Lung (tissue), 12 donors: Measurements from ENCODE around the gene ZDHHC1. TPM values are rescaled to one million over a fixed set of nuclear protein-coding genes. Genes with fewer than 3 reads are reported as not detected.

Source experiments
- ATAC-seq: fragments of 200-7000 bp; cut with Tn5 transposase; one replicate; pipeline ENCODE4 v1.9.1; 2020; ENCODE audit warnings: moderate number of reproducible peaks; ENCODE audit not compliant: insufficient read depth, low FRiP score
- DNase-seq, 3 donors: peaks; one replicate each; pipeline ENCODE4 v3.0.0-alpha.2; 2013 to 2017
- H3K27ac ChIP-seq, 2 donors: one replicate each; pipeline ENCODE4 v1.5.1; 2013; ENCODE audit warnings: mild to moderate bottlenecking in 2 of 2, moderate library complexity in 2 of 2, control low read depth in 1 of 2, inconsistent platforms in 1 of 2, low read depth in 1 of 2, low read length in 1 of 2
- H3K27me3 ChIP-seq, 3 donors: one replicate each; pipeline ENCODE4 v1.5.1; 2013; ENCODE audit warnings: low read length in 2 of 3; ENCODE audit not compliant: control insufficient read depth in 3 of 3, insufficient read depth in 3 of 3
- H3K36me3 ChIP-seq, 4 donors: one replicate each; pipeline ENCODE4 v1.5.1; 2013; ENCODE audit warnings: low read length in 4 of 4, mild to moderate bottlenecking in 1 of 4, moderate library complexity in 1 of 4; ENCODE audit not compliant: control insufficient read depth in 4 of 4, insufficient read depth in 4 of 4
- H3K4me1 ChIP-seq, 5 donors: one replicate each; pipeline ENCODE4 v1.5.1; 2013; ENCODE audit warnings: low read length in 5 of 5, mild to moderate bottlenecking in 2 of 5, moderate library complexity in 1 of 5; ENCODE audit not compliant: control insufficient read depth in 5 of 5, insufficient read depth in 5 of 5
- H3K4me3 ChIP-seq: one replicate; pipeline ENCODE4 v1.5.1; 2013; ENCODE audit warnings: mild to moderate bottlenecking, control low read depth, moderate library complexity
- H3K9ac ChIP-seq, 2 donors: one replicate each; pipeline ENCODE4 v1.5.1; 2013; ENCODE audit warnings: low read length in 2 of 2, control low read depth in 1 of 2; ENCODE audit not compliant: insufficient read depth in 1 of 2
- H3K9me3 ChIP-seq, 4 donors: one replicate each; pipeline ENCODE4 v1.5.1; 2013; ENCODE audit warnings: low read length in 3 of 4, mild to moderate bottlenecking in 1 of 4, moderate library complexity in 1 of 4; ENCODE audit not compliant: control insufficient read depth in 4 of 4, insufficient read depth in 3 of 4
- WGBS, 2 donors: extraction: QIAGEN DNeasy Blood & Tissue Kit; methylation state at CpG; one replicate each; pipeline ENCODE4 v1.1.7; 2013; 5-methylcytosine and 5-hydroxymethylcytosine counted together
- polyA plus RNA-seq, 2 donors: library from polyadenylated mRNA; stranded (reverse); fragments of 200-250 nt; gene quantifications; one replicate each; pipeline ENCODE4 v1.2.1, GENCODE V29; 2013
- total RNA-seq, 2 donors: library from RNA; depleted of rRNA in 1 of 2; stranded (reverse); fragments of >200 nt in 1 of 2; gene quantifications; one replicate each; pipeline ENCODE4 v1.2.1, GENCODE V29; 2014 to 2021
- TF ChIP-seq, protein P1 (sequence below): IDR thresholded peaks from 2 replicates; pipeline ENCODE4 v1.5.1; 2012; ENCODE audit warnings: mild to moderate bottlenecking; ENCODE audit errors: control extremely low read depth, extremely low read depth
- donor health status: control.
- donor health status: control.
- donor health status: Bipolar disorder and iron deficiency.
- donor health status: healthy.
- donor health status: DM: yes; HTN: yes; CAD: no.

ZDHHC1 gene
- total and polyA plus RNA-seq, 4 donors, result 10.9 to 31.8 (median 21.2) TPM

DNA sequence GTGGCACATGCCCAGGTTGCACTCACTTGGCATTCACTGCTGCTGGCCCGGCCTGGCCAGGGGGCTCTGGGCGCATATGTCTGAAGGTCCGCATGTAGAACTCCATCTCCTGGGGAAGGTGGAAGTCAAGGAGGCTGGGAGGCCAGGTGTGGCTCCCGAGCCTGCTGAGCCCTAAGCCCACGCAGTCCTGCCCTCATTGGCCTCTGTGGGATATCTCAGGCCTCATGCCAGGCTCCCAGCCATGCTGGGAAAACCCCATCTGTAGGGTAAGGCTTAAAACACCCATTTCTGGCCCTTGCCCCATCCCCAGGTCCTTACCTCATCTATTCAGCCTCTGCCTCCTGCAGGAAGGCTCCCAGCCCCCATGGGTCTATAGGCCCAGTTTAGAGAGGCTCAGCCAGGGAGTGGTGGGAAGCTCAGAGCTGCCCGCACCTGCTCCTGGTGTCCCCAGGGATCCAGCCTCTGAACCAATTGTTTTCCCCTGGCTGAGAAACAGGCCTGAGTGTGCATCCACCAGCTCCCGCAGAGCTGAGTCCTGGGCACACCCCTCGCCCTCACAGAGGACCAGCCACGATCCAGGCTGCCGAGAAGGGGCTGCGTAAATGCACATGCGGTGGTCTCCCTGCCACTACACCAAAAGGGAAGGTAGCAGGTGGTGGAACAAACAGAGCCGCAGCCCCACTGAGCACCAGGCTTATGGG lies 20.7 kb downstream of the ZDHHC1 start:
- WGBS, 2 donors, result 84 to 93% methylated on average over 13 of the region's 13 CpGs
- no peaks in the 10 kb centered on the region for H3K9me3 ChIP-seq
- peaks cover 0 to 9% (median 4%) of the 10 kb centered on the region in 3 donors for H3K27me3 ChIP-seq
- no peaks in the 10 kb centered on the region for H3K36me3 ChIP-seq
- DNase-seq (no peak), ATAC-seq (no peak)
- H3K9ac ChIP-seq, result no peak overlapping the region
- peak overlapping the region in 1 of 2 donors; percentile 42 for H3K27ac ChIP-seq
- H3K4me3 ChIP-seq, result no peak overlapping the region
- TF ChIP-seq, protein P1, sequence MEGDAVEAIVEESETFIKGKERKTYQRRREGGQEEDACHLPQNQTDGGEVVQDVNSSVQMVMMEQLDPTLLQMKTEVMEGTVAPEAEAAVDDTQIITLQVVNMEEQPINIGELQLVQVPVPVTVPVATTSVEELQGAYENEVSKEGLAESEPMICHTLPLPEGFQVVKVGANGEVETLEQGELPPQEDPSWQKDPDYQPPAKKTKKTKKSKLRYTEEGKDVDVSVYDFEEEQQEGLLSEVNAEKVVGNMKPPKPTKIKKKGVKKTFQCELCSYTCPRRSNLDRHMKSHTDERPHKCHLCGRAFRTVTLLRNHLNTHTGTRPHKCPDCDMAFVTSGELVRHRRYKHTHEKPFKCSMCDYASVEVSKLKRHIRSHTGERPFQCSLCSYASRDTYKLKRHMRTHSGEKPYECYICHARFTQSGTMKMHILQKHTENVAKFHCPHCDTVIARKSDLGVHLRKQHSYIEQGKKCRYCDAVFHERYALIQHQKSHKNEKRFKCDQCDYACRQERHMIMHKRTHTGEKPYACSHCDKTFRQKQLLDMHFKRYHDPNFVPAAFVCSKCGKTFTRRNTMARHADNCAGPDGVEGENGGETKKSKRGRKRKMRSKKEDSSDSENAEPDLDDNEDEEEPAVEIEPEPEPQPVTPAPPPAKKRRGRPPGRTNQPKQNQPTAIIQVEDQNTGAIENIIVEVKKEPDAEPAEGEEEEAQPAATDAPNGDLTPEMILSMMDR, result no peak
- peaks cover 0 to 57% (median 30%) of the 10 kb centered on the region in 5 donors for H3K4me1 ChIP-seq

DNA sequence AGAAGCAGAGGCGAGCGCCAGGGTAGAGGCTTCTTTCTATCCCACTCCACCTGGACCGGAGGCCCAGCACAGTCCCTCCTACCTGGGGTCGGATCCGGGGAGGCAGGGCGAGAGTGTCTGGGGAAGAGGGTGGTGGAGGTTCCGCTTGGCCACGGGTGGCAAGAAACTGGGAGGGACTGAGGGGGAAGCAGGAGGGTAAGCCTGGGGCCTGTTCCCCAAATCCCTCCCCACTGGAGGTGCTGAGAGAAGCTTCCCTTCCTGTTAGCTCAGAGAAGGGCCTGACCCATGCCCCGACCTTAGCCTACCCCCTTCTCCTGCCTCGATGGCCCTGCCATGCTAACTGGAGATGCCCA lies 21.2 kb downstream of the ZDHHC1 start:
- TF ChIP-seq, protein P1, result no peak
- H3K36me3 ChIP-seq, result no peaks in the 10 kb centered on the region
- H3K4me1 ChIP-seq, result peaks cover 0 to 56% (median 30%) of the 10 kb centered on the region in 5 donors
- no peak overlapping the region for H3K4me3 ChIP-seq
- H3K27ac ChIP-seq, result peak overlapping the region in 1 of 2 donors; percentile 17
- 33 to 67% methylated on average over 10 of the region's 10 CpGs for WGBS, 2 donors
- peaks cover 0 to 9% (median 4%) of the 10 kb centered on the region in 3 donors for H3K27me3 ChIP-seq
- H3K9me3 ChIP-seq, result no peaks in the 10 kb centered on the region
- H3K9ac ChIP-seq, result no peak overlapping the region
- ATAC-seq, result no peak
- DNase-seq, result peak in 1 of 3 donors; percentile 20

DNA sequence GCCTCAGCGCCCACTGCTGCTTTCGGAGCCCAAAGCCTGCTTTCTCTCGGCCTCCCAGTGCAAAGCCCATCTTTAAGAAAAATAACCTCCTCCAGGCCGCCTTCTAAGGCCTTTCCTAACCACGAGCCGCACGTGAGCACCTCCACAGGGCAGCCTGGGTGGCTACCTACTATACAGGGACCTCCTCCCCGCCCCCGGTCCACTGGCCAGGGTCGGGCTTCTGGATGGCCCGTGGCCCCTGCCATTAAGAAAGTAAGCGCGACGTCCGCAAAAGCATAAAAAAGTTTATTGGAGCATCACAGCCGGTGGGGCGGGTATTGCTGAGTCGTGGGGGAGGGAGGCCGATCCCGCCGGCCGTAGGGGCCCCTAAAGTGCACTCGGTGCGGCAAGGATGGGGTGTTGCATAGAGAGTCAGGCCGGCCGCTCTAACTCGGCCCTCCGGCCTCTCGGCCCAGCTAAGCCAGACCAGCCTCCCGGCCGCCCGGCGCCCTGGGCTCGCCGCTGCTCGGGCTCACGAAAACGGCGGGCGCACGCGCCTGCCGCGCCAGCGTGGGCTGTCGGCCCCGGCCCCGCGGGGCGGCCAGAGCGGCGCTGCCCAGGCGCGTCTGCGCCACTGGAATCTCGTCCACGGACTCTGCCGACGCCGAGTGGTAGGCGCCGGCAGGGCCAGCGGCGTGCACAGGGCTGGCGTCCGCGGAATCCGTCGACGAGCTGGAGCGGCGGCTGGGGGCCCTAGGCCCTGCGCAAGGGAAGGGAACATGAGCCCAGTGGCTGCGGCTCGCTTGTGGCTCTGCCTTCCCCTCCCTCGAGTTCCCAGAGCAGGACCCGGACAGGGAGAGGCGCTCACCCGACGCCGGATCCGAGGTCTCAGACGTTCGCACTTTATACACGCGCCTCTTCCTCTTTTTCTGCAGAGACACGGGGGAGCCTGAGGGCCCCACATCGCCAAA lies 21.8 kb downstream of the ZDHHC1 start:
- 22 to 49% methylated on average over 80 to 88 of the region's 88 CpGs for WGBS, 2 donors
- no peaks in the 10 kb centered on the region for H3K9me3 ChIP-seq
- TF ChIP-seq, protein P1, result no peak
- H3K9ac ChIP-seq, result peak overlapping the region in 1 of 2 donors; percentile 5
- ATAC-seq (no peak), DNase-seq (peak in 2 of 3 donors; percentile 40 to 49)
- peaks cover 0 to 49% (median 28%) of the 10 kb centered on the region in 5 donors for H3K4me1 ChIP-seq
- no peaks in the 10 kb centered on the region for H3K36me3 ChIP-seq
- peaks cover 0 to 9% (median 4%) of the 10 kb centered on the region in 3 donors for H3K27me3 ChIP-seq
- H3K27ac ChIP-seq, result peak overlapping the region; percentile 10 to 17
- no peak overlapping the region for H3K4me3 ChIP-seq
